Caco-2 (cell line): Measurements from ENCODE around the gene CCDC97. TPM values are rescaled to one million over a fixed set of nuclear protein-coding genes. Genes with fewer than 3 reads are reported as not detected.

Experiments
- BruUV-seq: library from RNA; stranded (reverse); fragments of 400-500 nt; replicated peaks from 2 replicates; lab custom pipeline; 2021; lab: Mats Ljungman, UMichigan
- CTCF ChIA-PET: fragments of 300-600 bp; sonication (Branson Sonifier 250); formaldehyde crosslinking; loops from one replicate; lab custom pipeline; 2022; ENCODE audit warnings: antibody characterized with exemption; lab: Charles Lee
- POLR2A ChIA-PET: fragments of 300-600 bp; sonication (Branson Sonifier 250); formaldehyde crosslinking; loops from one replicate; lab custom pipeline; 2022; ENCODE audit warnings: antibody characterized with exemption; lab: Charles Lee
- DNase-seq, 2 experiments: peaks; one replicate each; pipeline versions ENCODE4 v3.0.0 to v3.0.0-alpha.2; 2020 to 2022
- H3K27me3 ChIP-seq: replicated peaks from 2 replicates; pipeline ENCODE4 v1.6.0; 2011; ENCODE audit warnings: low read length; ENCODE audit not compliant: control insufficient read depth, insufficient read depth
- H3K36me3 ChIP-seq: 2 replicates; pipeline ENCODE4 v1.5.1; 2011; ENCODE audit warnings: low read length; ENCODE audit not compliant: control insufficient read depth, insufficient read depth
- H3K4me1 ChIP-seq: fragments of 250-450 bp; sonication (Bioruptor Pico); 2 replicates; pipeline ENCODE4 v1.5.1; 2020; ENCODE audit warnings: mild to moderate bottlenecking
- H3K4me3 ChIP-seq: 2 replicates; pipeline ENCODE4 v1.5.1; 2011; ENCODE audit warnings: low read depth, mild to moderate bottlenecking, control low read depth, low read length
- H3K9me3 ChIP-seq: fragments of 250-450 bp; sonication (Bioruptor Pico); 2 replicates; pipeline ENCODE4 v1.5.1; 2020; ENCODE audit warnings: mild to moderate bottlenecking, moderate library complexity
- H3K27ac Mint-ChIP-seq: one replicate; pipeline ENCODE4 v1.8.0; 2022; ENCODE audit warnings: mixed read lengths; ENCODE audit not compliant: unreplicated experiment
- H3K27me3 Mint-ChIP-seq: one replicate; pipeline ENCODE4 v1.8.0; 2022; ENCODE audit warnings: mixed read lengths; ENCODE audit not compliant: insufficient read depth, unreplicated experiment
- H3K36me3 Mint-ChIP-seq: one replicate; pipeline ENCODE4 v1.8.0; 2022; ENCODE audit warnings: mild to moderate bottlenecking, mixed read lengths; ENCODE audit not compliant: insufficient read depth, unreplicated experiment
- H3K4me1 Mint-ChIP-seq: one replicate; pipeline ENCODE4 v1.8.0; 2022; ENCODE audit warnings: low read depth, mixed read lengths; ENCODE audit not compliant: unreplicated experiment
- H3K4me3 Mint-ChIP-seq: one replicate; pipeline ENCODE4 v1.8.0; 2022; ENCODE audit warnings: mild to moderate bottlenecking, moderate library complexity, mixed read lengths; ENCODE audit not compliant: unreplicated experiment
- H3K9me3 Mint-ChIP-seq: one replicate; pipeline ENCODE4 v1.8.0; 2022; ENCODE audit warnings: mixed read lengths; ENCODE audit not compliant: unreplicated experiment
- CTCF ChIP-seq, 2 experiments: fragments of 200-600 bp in 1 of 2; IDR thresholded peaks; 1 replicate in 1 of 2; 2 replicates in 1 of 2; pipeline versions ENCODE4 v1.5.1 to v1.8.0; 2011 to 2022; ENCODE audit warnings: antibody characterized with exemption in 1 of 2, control low read depth in 1 of 2, inconsistent platforms in 1 of 2, low read depth in 1 of 2, low read length in 1 of 2, mild to moderate bottlenecking in 1 of 2, moderate library complexity in 1 of 2; ENCODE audit not compliant: insufficient read depth in 1 of 2, severe bottlenecking in 1 of 2, unreplicated experiment in 1 of 2
- intact Hi-C: fragments of 100-400 bp; cut with micrococcal nuclease; formaldehyde crosslinking; loops from one replicate; pipeline ENCODE4 v1.10.0; 2022; ENCODE audit not compliant: unreplicated experiment
- total RNA-seq: library from RNA; stranded (reverse); gene quantifications from 2 replicates; pipeline ENCODE4 v1.2.3, GENCODE V29; 2022

The CCDC97 gene
- total RNA-seq, 1 experiment from 2014 or later = 47.1 TPM

- DNase-seq = no peak
- H3K36me3 Mint-ChIP-seq = peaks cover 15% of the 10 kb centered on the region
- H3K27ac Mint-ChIP-seq = peak overlapping the region; percentile 93
- intact Hi-C loops = loop anchor here (1.0 to 2.0 kb wide), 2 partner anchors 33 to 74 kb away; partner anchors contain the start of genes BCKDHA, DMAC2 and EXOSC5
- Histone ChIP-seq H3K4me1 (peaks cover 10% of the 10 kb centered on the region), H3K4me3 (peak overlapping the region; percentile 73), H3K36me3 (no peaks in the 10 kb centered on the region), H3K27me3 (no peaks in the 10 kb centered on the region), H3K9me3 (no peaks in the 10 kb centered on the region)
- H3K9me3 Mint-ChIP-seq = no peaks in the 10 kb centered on the region
- no peaks in the 10 kb centered on the region for H3K27me3 Mint-ChIP-seq
- peak overlapping the region; percentile 85 for H3K4me3 Mint-ChIP-seq
- POLR2A ChIA-PET = interaction anchor here (0.6 to 1.8 kb wide), 5 partner anchors 12 to 610 kb away, joined by 5 to 34 read pairs (median 8); partner anchors contain the start of genes DMAC2, RPS19 and TGFB1
- BruUV-seq = no TSS peak
- TF ChIP-seq CTCF (IDR thresholded peaks at IDR 0.05; ENCODE audit: insufficient read depth in 1 of 2, low read depth in 1 of 2, low read length in 1 of 2, severe bottlenecking in 1 of 2, unreplicated experiment in 1 of 2) = no peak
- H3K4me1 Mint-ChIP-seq = no peaks in the 10 kb centered on the region
- CTCF ChIA-PET = interaction anchor here (0.7 to 3.0 kb wide), 6 partner anchors 9 to 199 kb away, joined by 3 to 31 read pairs (median 4); no protein-coding TSS in a partner anchor
Measured at GRCh38 chr19:41364524-41365391, 54.8 kb downstream of the CCDC97 start.

DNA sequence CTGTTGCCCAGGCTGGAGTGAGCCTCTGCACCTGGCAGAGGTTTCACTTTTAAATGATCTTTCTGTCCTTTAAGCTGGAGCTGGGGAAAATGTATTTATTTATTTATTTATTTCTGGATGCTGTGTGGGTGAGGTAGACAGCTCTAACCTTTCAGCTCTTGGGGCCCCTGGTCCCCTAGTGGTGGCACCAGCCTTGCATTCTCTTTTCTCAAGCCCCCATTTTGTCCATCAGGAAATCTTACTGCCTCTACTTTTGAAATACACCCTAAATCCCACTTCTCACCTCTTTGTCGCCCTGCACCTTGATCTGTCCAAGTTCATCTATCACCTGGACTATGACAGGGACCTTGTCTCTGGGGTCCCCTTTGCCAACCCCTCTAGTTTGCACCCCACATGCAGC lies 56.1 kb downstream of the CCDC97 start:
- no peak for TF ChIP-seq CTCF (IDR thresholded peaks at IDR 0.05; ENCODE audit: insufficient read depth in 1 of 2, low read depth in 1 of 2, low read length in 1 of 2, severe bottlenecking in 1 of 2, unreplicated experiment in 1 of 2)
- Histone ChIP-seq H3K27me3 (no peaks in the 10 kb centered on the region), H3K4me1 (peaks cover 10% of the 10 kb centered on the region), H3K4me3 (no peak overlapping the region), H3K36me3 (no peaks in the 10 kb centered on the region), H3K9me3 (no peaks in the 10 kb centered on the region)
- peak in 1 of 2 experiments; percentile 28 for DNase-seq
- Mint-ChIP-seq H3K4me1 (no peaks in the 10 kb centered on the region), H3K27ac (peak overlapping the region; percentile 11), H3K36me3 (peaks cover 15% of the 10 kb centered on the region), H3K4me3 (peak overlapping the region; percentile 12), H3K27me3 (no peaks in the 10 kb centered on the region), H3K9me3 (no peaks in the 10 kb centered on the region)
- intact Hi-C loops = no loop called here
- ChIA-PET POLR2A (interaction anchor here (0.5 to 0.6 kb wide), 2 partner anchors 13 to 589 kb away, joined by 4 to 17 read pairs; partner anchors contain the start of gene TGFB1), CTCF (no interaction called here)
- BruUV-seq = no TSS peak

DNA sequence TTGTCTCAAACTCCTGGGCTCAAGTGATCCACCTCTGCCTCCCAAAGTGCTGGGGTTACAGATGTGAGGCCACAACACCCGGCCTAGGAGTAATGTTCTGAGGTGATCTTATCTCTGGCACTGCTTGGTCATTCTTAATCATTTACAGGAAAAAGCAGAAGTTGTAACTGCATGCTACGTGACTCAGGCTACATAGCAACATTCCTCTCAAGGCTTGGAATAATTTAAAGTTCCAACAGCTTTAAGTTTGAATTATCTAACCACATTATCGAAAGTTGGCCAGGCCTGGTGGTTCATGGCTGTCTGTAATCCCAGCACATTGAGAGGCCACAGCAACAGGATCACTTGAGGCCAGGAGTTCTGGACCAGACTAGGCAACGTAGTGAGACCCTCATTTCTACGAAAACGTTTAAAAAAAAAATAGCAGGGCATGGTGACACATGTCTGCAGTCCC lies 57.9 kb downstream of the CCDC97 start:
- H3K4me1 Mint-ChIP-seq = no peaks in the 10 kb centered on the region
- no peak overlapping the region for H3K4me3 ChIP-seq
- no peak for DNase-seq
- peaks cover 14% of the 10 kb centered on the region for H3K36me3 Mint-ChIP-seq
- no peaks in the 10 kb centered on the region for H3K9me3 ChIP-seq
- ChIA-PET CTCF (no interaction called here), POLR2A (no interaction called here)
- intact Hi-C loops = no loop called here
- BruUV-seq = no TSS peak
- no peak overlapping the region for H3K4me3 Mint-ChIP-seq
- H3K4me1 ChIP-seq = peaks cover 10% of the 10 kb centered on the region
- no peaks in the 10 kb centered on the region for H3K27me3 ChIP-seq
- no peaks in the 10 kb centered on the region for H3K9me3 Mint-ChIP-seq
- TF ChIP-seq CTCF (IDR thresholded peaks at IDR 0.05; ENCODE audit: insufficient read depth in 1 of 2, low read depth in 1 of 2, low read length in 1 of 2, severe bottlenecking in 1 of 2, unreplicated experiment in 1 of 2) = no peak
- no peaks in the 10 kb centered on the region for H3K27me3 Mint-ChIP-seq
- no peak overlapping the region for H3K27ac Mint-ChIP-seq
- no peaks in the 10 kb centered on the region for H3K36me3 ChIP-seq
